GM18870 (cell line): ENCODE results near the gene PDF.

Experiments
- ATAC-seq: cut with Tn5 transposase; IDR thresholded peaks from one replicate; pipeline ENCODE4 v1.9.1; 2021; ENCODE audit warnings: moderate library complexity; ENCODE audit not compliant: unreplicated experiment

PDF gene

DNA sequence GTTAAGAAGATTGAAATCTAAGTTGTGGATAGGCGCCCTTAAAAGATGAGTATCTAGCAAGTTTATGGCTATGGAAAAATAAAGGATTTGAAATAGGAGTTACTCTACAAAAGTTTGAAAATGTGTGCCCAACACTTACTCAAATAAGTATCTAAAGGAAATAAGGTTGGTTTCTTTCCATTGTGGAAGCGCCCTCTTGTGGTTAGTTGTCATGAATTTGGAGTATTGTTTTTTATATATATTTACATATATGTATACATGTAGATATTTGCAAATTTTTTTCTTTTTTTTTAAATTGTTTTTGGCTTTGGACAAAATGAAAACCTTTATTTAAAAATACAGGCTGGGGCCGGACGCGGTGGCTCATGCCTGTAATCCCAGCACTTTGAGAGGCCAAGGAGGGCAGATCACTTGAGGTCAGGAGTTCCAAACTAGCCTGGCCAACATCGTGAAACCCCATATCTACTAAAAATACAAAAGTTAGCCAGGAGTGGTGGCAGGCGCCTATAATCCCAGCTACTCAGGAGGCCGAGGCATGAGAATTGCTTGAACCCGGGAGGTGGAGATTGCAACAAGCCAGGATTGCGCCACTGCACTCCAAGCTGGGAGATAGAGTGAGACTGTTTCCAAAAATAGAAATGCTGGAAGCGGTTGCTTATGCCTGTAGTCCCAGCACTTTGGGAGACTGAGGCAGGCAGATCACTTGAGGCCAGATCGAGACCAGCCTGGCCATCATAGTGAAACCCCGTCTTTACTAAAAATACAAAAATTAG lies 43.3 kb downstream of the PDF start:
- ATAC-seq = no peak

DNA sequence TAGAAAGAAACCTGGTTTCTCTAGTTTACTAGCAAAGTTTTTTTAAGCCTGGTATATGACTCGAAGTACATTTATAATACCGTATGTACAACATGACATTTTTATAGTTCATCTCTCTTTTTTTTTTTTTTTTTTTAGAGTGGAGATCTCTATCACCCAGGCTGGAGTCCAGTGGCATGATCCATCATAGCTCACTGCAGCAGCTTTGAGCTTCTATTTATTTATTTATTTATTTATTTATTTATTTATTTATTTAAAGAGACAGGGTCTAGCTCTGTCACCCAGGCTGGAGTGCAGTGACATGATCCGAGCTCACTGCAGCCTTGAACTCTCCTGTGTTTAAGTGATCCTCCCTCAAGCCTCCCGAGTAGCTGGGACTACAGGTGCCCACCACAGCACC lies 45.1 kb downstream of the PDF start:
- ATAC-seq = no peak

DNA sequence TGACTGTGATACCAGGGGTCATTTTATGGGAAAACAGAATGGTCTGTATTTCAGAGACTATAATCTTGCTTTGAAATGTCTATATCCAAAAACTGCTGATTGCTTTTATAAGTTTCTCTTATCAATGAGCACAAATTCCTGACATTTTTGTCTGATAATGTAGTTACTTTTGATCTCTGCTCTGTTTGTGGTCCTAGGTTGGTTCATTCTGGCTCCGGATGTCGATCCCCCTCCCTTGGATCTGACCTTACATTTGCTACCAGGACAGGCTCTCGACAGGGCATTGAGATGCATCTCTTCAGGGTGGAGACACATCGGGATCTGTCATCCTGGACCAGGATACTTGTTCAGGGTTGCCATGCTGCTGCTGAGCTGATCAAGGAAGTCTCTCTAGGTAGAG lies 46.5 kb downstream of the PDF start:
- no peak for ATAC-seq

DNA sequence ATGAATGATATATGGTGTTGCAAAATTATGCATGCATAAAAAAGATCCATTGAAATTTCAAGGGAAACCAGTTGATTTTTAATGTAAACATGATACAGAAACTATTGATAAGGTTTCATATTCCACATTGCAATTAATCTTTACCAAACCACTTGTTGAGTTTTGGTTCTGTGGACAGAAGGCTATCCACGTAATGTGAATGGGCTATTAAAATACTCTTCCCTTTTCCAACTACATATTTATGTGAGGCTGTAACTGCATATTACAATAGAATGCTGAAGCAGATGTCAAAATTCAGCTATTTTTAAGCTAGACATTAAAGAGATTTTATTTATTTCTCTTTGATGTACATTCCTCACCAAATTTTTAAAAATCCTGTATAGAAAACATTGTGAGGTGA lies 53.0 kb downstream of the PDF start:
- ATAC-seq = no peak
